ENCODE measurements around the gene INSIG1.

The INSIG1 gene

GRCh38 chr7:155266440-155266839 is 31.2 kb upstream of the INSIG1 start:
- no peak for DNase-seq (ENCODE audit: low spot score)

- no peak for DNase-seq (ENCODE audit: low spot score)
These were observed 30.7 kb upstream of the INSIG1 start for GRCh38 chr7:155267023-155267422.

- DNase-seq (ENCODE audit: low spot score) = no peak
These were observed 30.2 kb upstream of the INSIG1 start for GRCh38 chr7:155267436-155267835.

GRCh38 chr7:155268211-155268610 is 29.5 kb upstream of the INSIG1 start:
- DNase-seq (ENCODE audit: low spot score) = no peak

GRCh38 chr7:155268921-155269650 is 28.6 kb upstream of the INSIG1 start:
- no peak for DNase-seq (ENCODE audit: low spot score)

GRCh38 chr7:155269766-155270585 is 27.7 kb upstream of the INSIG1 start:
- DNase-seq (ENCODE audit: low spot score) = no peak

- no peak for DNase-seq (ENCODE audit: low spot score)
These were observed 26.8 kb upstream of the INSIG1 start for GRCh38 chr7:155270861-155271260.

GRCh38 chr7:155274633-155275355 is 22.9 kb upstream of the INSIG1 start:
- DNase-seq (ENCODE audit: low spot score) = no peak

- no peak for DNase-seq (ENCODE audit: low spot score)
These were observed 21.5 kb upstream of the INSIG1 start for GRCh38 chr7:155276042-155276799.

- no peak for DNase-seq (ENCODE audit: low spot score)
These were observed 20.8 kb upstream of the INSIG1 start for GRCh38 chr7:155276800-155277375.

GRCh38 chr7:155277385-155277994 is 20.2 kb upstream of the INSIG1 start:
- DNase-seq (ENCODE audit: low spot score) = peak; percentile 65

GRCh38 chr7:155278921-155279320 is 18.8 kb upstream of the INSIG1 start:
- DNase-seq (ENCODE audit: low spot score) = no peak

GRCh38 chr7:155279787-155280445 is 17.8 kb upstream of the INSIG1 start:
- DNase-seq (ENCODE audit: low spot score) = no peak

- no peak for DNase-seq (ENCODE audit: low spot score)
These were observed 17.0 kb upstream of the INSIG1 start for GRCh38 chr7:155280446-155281397.

GRCh38 chr7:155281398-155281969 is 16.2 kb upstream of the INSIG1 start:
- DNase-seq (ENCODE audit: low spot score) = no peak

GRCh38 chr7:155282671-155283070 is 15.0 kb upstream of the INSIG1 start:
- no peak for DNase-seq (ENCODE audit: low spot score)

GRCh38 chr7:155283565-155284194 is 14.0 kb upstream of the INSIG1 start:
- no peak for DNase-seq (ENCODE audit: low spot score)

GRCh38 chr7:155284496-155285274 is 13.0 kb upstream of the INSIG1 start:
- DNase-seq (ENCODE audit: low spot score) = no peak

All from AG20443 (cell line).